K562 (cell line): ENCODE results near the gene ZNF467. TPM values are rescaled to one million over a fixed set of nuclear protein-coding genes. Genes with fewer than 3 reads are reported as not detected.

Experiments
- ATAC-seq: fragments of 200-7000 bp; cut with Tn5 transposase; 3 replicates; pipeline ENCODE4 v1.9.1; 2020; ENCODE audit warnings: moderate library complexity
- BruUV-seq: library from RNA; stranded (reverse); fragments of 400-500 nt; replicated peaks from 2 replicates; lab custom pipeline; 2021; lab: Mats Ljungman, UMichigan
- CTCF ChIA-PET: fragments of 300-600 bp; formaldehyde crosslinking; extraction: SDS; loops from one replicate; lab custom pipeline; 2021; ENCODE audit warnings: low intra/inter-chr PET ratio; lab: Yijun Ruan, JAX
- POLR2A ChIA-PET: fragments of 300-600, 350-650 bp; sonication (Branson Sonifier 250); formaldehyde crosslinking; extraction: SDS; loops from one replicate; lab custom pipeline; 2021; ENCODE audit warnings: antibody characterized with exemption, inconsistent platforms; lab: Yijun Ruan, JAX
- DNase-seq, 4 experiments: peaks; one replicate each; pipeline versions ENCODE4 v3.0.0 to v3.0.0-alpha.2; 2011 to 2018; ENCODE audit warnings: low spot score in 3 of 4, mixed read lengths in 3 of 4; ENCODE audit errors: extremely low read depth in 1 of 4
- FAIRE-seq: peaks from 2 replicates; lab custom pipeline; 2011; peaks lifted over from hg19 to GRCh38; lab: Jason Lieb, UNC
- H2AFZ ChIP-seq: 2 replicates; pipeline ENCODE4 v1.6.0; 2011; ENCODE audit warnings: low read depth, low read length, control low read depth, inconsistent platforms
- H3K27ac ChIP-seq: fragments of 200-600 bp; 3 replicates; pipeline ENCODE4 v1.8.0; 2011; ENCODE audit warnings: low read depth, mild to moderate bottlenecking, control low read depth, inconsistent platforms, low read length, moderate library complexity, mixed read lengths; ENCODE audit errors: extremely low read depth
- H3K27me3 ChIP-seq, 2 experiments: fragments of 300-600 bp in 1 of 2; 2 replicates in 1 of 2; 3 replicates in 1 of 2; pipeline versions ENCODE4 v1.6.0 to v1.8.0; 2011; ENCODE audit warnings: inconsistent platforms in 2 of 2, low read length in 2 of 2, mild to moderate bottlenecking in 1 of 2, mixed read lengths in 1 of 2, moderate library complexity in 1 of 2; ENCODE audit not compliant: control insufficient read depth in 2 of 2, insufficient read depth in 2 of 2
- H3K36me3 ChIP-seq: fragments of 300-600 bp; 3 replicates; pipeline ENCODE4 v1.8.0; 2011; ENCODE audit warnings: mild to moderate bottlenecking, low read length, inconsistent platforms; ENCODE audit not compliant: control insufficient read depth, insufficient read depth
- H3K4me1 ChIP-seq, 2 experiments: fragments of 200-600 bp in 1 of 2; replicated peaks in 1 of 2; 2 replicates in 1 of 2; 3 replicates in 1 of 2; pipeline versions ENCODE4 v1.5.1 to v1.8.0; 2011; ENCODE audit warnings: inconsistent platforms in 2 of 2, low read length in 2 of 2, mild to moderate bottlenecking in 1 of 2, mixed read lengths in 1 of 2, moderate library complexity in 1 of 2; ENCODE audit not compliant: control insufficient read depth in 2 of 2, insufficient read depth in 2 of 2
- H3K4me2 ChIP-seq: 2 replicates; pipeline ENCODE4 v1.6.1; 2011; ENCODE audit warnings: low read length, control low read depth, inconsistent platforms, mixed read lengths; ENCODE audit not compliant: insufficient read depth
- H3K4me3 ChIP-seq: fragments of 200-600 bp; sonication (generic), shearing (Covaris generic); 2 replicates; pipeline ENCODE4 v1.5.1; 2016; ENCODE audit warnings: control low read depth, inconsistent platforms
- H3K79me2 ChIP-seq: fragments of 200-600 bp; 3 replicates; pipeline ENCODE4 v1.8.0; 2011; ENCODE audit warnings: low read length, inconsistent platforms; ENCODE audit not compliant: control insufficient read depth, insufficient read depth
- H3K9ac ChIP-seq, 2 experiments: 2 replicates each; pipeline versions ENCODE4 v1.6.0 to v1.6.1; 2011; ENCODE audit warnings: low read depth in 2 of 2, low read length in 2 of 2, control low read depth in 1 of 2, inconsistent platforms in 1 of 2, mild to moderate bottlenecking in 1 of 2, mixed read lengths in 1 of 2; ENCODE audit not compliant: insufficient read depth in 1 of 2
- H3K9me1 ChIP-seq: one replicate; pipeline ENCODE4 v1.6.0; 2011; ENCODE audit warnings: inconsistent platforms, mild to moderate bottlenecking, low read length, moderate library complexity; ENCODE audit not compliant: control insufficient read depth, insufficient read depth
- H3K9me3 ChIP-seq: replicated peaks from 2 replicates; pipeline ENCODE4 v1.5.1; 2011; ENCODE audit warnings: low read depth, low read length, inconsistent platforms; ENCODE audit not compliant: control insufficient read depth, insufficient read depth
- H4K20me1 ChIP-seq: replicated peaks from 2 replicates; pipeline ENCODE4 v1.6.1; 2011; ENCODE audit warnings: low read length, inconsistent platforms, mixed read lengths; ENCODE audit not compliant: control insufficient read depth, insufficient read depth
- CBFA2T2 ChIP-seq: fragments of 450-650 bp; conservative IDR thresholded peaks from 2 replicates; pipeline ENCODE4 v1.6.1; 2017; ENCODE audit warnings: mild to moderate bottlenecking
- CBFA2T3 ChIP-seq: fragments of 450-650 bp; IDR thresholded peaks from 2 replicates; pipeline ENCODE4 v1.6.1; 2017
- CCNT2 ChIP-seq: IDR thresholded peaks from 2 replicates; pipeline ENCODE4 v1.6.1; 2011; ENCODE audit warnings: borderline replicate concordance, low read depth, mild to moderate bottlenecking, moderate library complexity, mixed read lengths, low read length; ENCODE audit not compliant: insufficient read length; ENCODE audit errors: extremely low read depth
- CLOCK ChIP-seq: fragments of 250-450 bp; sonication (Bioruptor Pico); IDR thresholded peaks from 2 replicates; pipeline ENCODE4 v1.4.0; 2020; ENCODE audit warnings: mild to moderate bottlenecking, moderate library complexity, borderline replicate concordance
- CTBP1 ChIP-seq: fragments of 450-650 bp; IDR thresholded peaks from 2 replicates; pipeline ENCODE4 v1.6.1; 2016; ENCODE audit warnings: borderline replicate concordance
- DPF2 ChIP-seq: fragments of 450-650 bp; IDR thresholded peaks from 2 replicates; pipeline ENCODE4 v1.6.1; 2016
- EP300 ChIP-seq: IDR thresholded peaks from 2 replicates; pipeline ENCODE4 v1.6.1; 2012; ENCODE audit warnings: low read length, improper control_type of control experiment
- JUN ChIP-seq, 2 experiments: sonication (generic) in 1 of 2; formaldehyde crosslinking in 1 of 2; IDR thresholded peaks; 2 replicates each; pipeline versions ENCODE4 v1.6.1 to v1.8.0; 2012 to 2022; ENCODE audit warnings: borderline replicate concordance in 2 of 2, mild to moderate bottlenecking in 2 of 2, improper control_type of control experiment in 1 of 2, low read depth in 1 of 2, low read length in 1 of 2, missing genetic modification reagents in 1 of 2
- MAZ ChIP-seq, 2 experiments: fragments of 450-650 bp in 1 of 2; sonication (generic) in 1 of 2; formaldehyde crosslinking; IDR thresholded peaks in 1 of 2; conservative IDR thresholded peaks in 1 of 2; 2 replicates each; pipeline versions ENCODE4 v1.4.0 to v1.5.0; 2020; ENCODE audit warnings: mild to moderate bottlenecking in 1 of 2, missing genetic modification reagents in 1 of 2
- NCOR1 ChIP-seq: fragments of 450-650 bp; IDR thresholded peaks from 2 replicates; pipeline ENCODE4 v1.6.1; 2016; ENCODE audit warnings: mild to moderate bottlenecking, moderate library complexity
- PREB ChIP-seq: sonication (generic); formaldehyde crosslinking; IDR thresholded peaks from 2 replicates; pipeline ENCODE4 v1.8.1; 2023; ENCODE audit warnings: mild to moderate bottlenecking, missing genetic modification reagents
- RCOR1 ChIP-seq, 2 experiments: IDR thresholded peaks; 2 replicates each; pipeline ENCODE4 v1.6.1; 2012; ENCODE audit warnings: low read depth in 2 of 2, low read length in 2 of 2, borderline replicate concordance in 1 of 2, improper control_type of control experiment in 1 of 2
- SMARCC2 ChIP-seq: fragments of 450-650 bp; IDR thresholded peaks from 2 replicates; pipeline ENCODE4 v1.6.1; 2017; ENCODE audit warnings: antibody characterized with exemption, moderate library complexity, mild to moderate bottlenecking, low read depth
- TAL1 ChIP-seq: fragments of 450-650 bp; IDR thresholded peaks from 2 replicates; pipeline ENCODE4 v1.6.1; 2016; ENCODE audit warnings: mild to moderate bottlenecking
- TCF3 ChIP-seq: sonication (generic); formaldehyde crosslinking; IDR thresholded peaks from 2 replicates; pipeline ENCODE4 v1.4.0; 2020; ENCODE audit warnings: mild to moderate bottlenecking, missing genetic modification reagents
- TEAD4 ChIP-seq, 2 experiments: sonication (generic) in 1 of 2; formaldehyde crosslinking in 1 of 2; IDR thresholded peaks; 2 replicates each; pipeline versions ENCODE4 v1.6.1 to v1.8.0; 2012 to 2022; ENCODE audit warnings: borderline replicate concordance in 1 of 2, inconsistent platforms in 1 of 2, low read length in 1 of 2, mild to moderate bottlenecking in 1 of 2, missing genetic modification reagents in 1 of 2
- ZFX ChIP-seq: sonication (generic); formaldehyde crosslinking; IDR thresholded peaks from 2 replicates; pipeline ENCODE4 v1.8.0; 2022; ENCODE audit warnings: mild to moderate bottlenecking, missing genetic modification reagents, moderate library complexity
- ZNF197 ChIP-seq: fragments of 200-800 bp; sonication (Bioruptor generic); IDR thresholded peaks from 2 replicates; pipeline ENCODE4 v1.6.1; 2016; ENCODE audit warnings: low read depth, missing genetic modification characterization, missing compliant biosample characterization
- WGBS: fragments of 100-300 bp; shearing (Covaris generic); methylation state at CpG from one replicate; pipeline ENCODE4 v1.1.6; 2016; ENCODE audit warnings: low coverage, mixed read lengths; ENCODE audit not compliant: insufficient coverage; ENCODE audit errors: missing lambda C conversion rate; 5-methylcytosine and 5-hydroxymethylcytosine counted together
- in situ Hi-C: fragments of 300-500 bp; cut with MboI; formaldehyde crosslinking; loops from 4 replicates; pipeline ENCODE4 v1.15.0; 2018; ENCODE audit warnings: inconsistent platforms, mixed read lengths
- intact Hi-C: fragments of 100-400 bp; cut with micrococcal nuclease; formaldehyde crosslinking; loops from 2 replicates; pipeline ENCODE4 v1.14.2; 2022
- polyA plus RNA-seq, 8 experiments: library from polyadenylated mRNA; depleted of rRNA in 4 of 8; stranded (reverse) in 5 of 8; unstranded in 3 of 8; fragments of >200 nt; fragmentation: Nextera tagmentation in 2 of 8; fragmentation: Illumina TruSeq in 1 of 8; extraction: Ambion mirVana in 2 of 8; extraction: Trizol in 1 of 8; gene quantifications; 2 replicates each; pipeline versions ENCODE4 v1.2.1 to v1.2.3, GENCODE V29; 2011 to 2014; ENCODE audit warnings: inconsistent platforms in 1 of 8, missing spikeins in 1 of 8
- total RNA-seq, 7 experiments: library from RNA; depleted of rRNA in 6 of 7; stranded (reverse); fragments of >200 nt in 6 of 7; fragmentation: Illumina TruSeq in 2 of 7; extraction: Trizol in 2 of 7; gene quantifications; 2 replicates each; pipeline versions ENCODE4 v1.2.1 to v1.2.3, GENCODE V29; 2011 to 2021; ENCODE audit warnings: low replicate concordance in 1 of 7

The ZNF467 gene
- total and polyA plus RNA-seq, 9 of the 15 experiments (the other 6 are each of a cell fraction or from before 2014, with no cell fraction given), result 0.32 to 14.2 (median 1.7) TPM

GRCh38 chr7:149761307-149761706 lies 12.1 kb downstream of the ZNF467 start:
- Histone ChIP-seq H3K79me2 (no peaks in the 10 kb centered on the region), H3K36me3 (peaks cover 3% of the 10 kb centered on the region; the same call in 1 of the 3 replicates)
- TF ChIP-seq DPF2, result peak; percentile 51
- peak; percentile 39 for TF ChIP-seq TCF3
- TF ChIP-seq SMARCC2, result peak; percentile 38; the same call in 1 of the 2 replicates
- peak; percentile 38; the same call in 1 of the 2 replicates for TF ChIP-seq NCOR1
- no peak for TF ChIP-seq CLOCK (CRISPR knock-in tag)
- peak; percentile 69 for TF ChIP-seq CBFA2T3
- TF ChIP-seq EP300, result peak; percentile 22; the same call in 1 of the 2 replicates
- TF ChIP-seq CTBP1, result peak; percentile 26; the same call in 1 of the 2 replicates
- no peak for TF ChIP-seq JUN (IDR thresholded peaks at IDR 0.05; ENCODE audit: borderline replicate concordance, low read depth, low read length)
- no peak for TF ChIP-seq JUN (CRISPR knock-in tag; IDR thresholded peaks at IDR 0.05; ENCODE audit: borderline replicate concordance)
- peak in 1 of 2 experiments; percentile 11; a peak in 1 of 4 replicates for TF ChIP-seq RCOR1 (IDR thresholded peaks at IDR 0.05; ENCODE audit: borderline replicate concordance in 1 of 2, low read depth in 2 of 2, low read length in 2 of 2)
- 0 out of 4 replicates have a peak, but pooled peaks of 1 of the 2 experiments have one; percentile 23 for TF ChIP-seq MAZ (CRISPR knock-in tag; conservative IDR thresholded peaks at IDR 0.05 in 1 of 2, IDR thresholded peaks at IDR 0.05 in 1 of 2)
- peak; percentile 34; the same call in 1 of the 2 replicates for TF ChIP-seq CBFA2T2
- 0 out of 2 replicates have a peak, but pooled peaks have one; percentile 5 for TF ChIP-seq TAL1
- TF ChIP-seq PREB (CRISPR knock-in tag), result no peak
- TF ChIP-seq ZNF197 (CRISPR knock-in tag), result no peak
- TF ChIP-seq CCNT2, result peak; percentile 32
- peak; percentile 40; the same call in 1 of the 2 replicates for TF ChIP-seq TEAD4 (IDR thresholded peaks at IDR 0.05; ENCODE audit: low read length)
- no peak for TF ChIP-seq TEAD4 (CRISPR knock-in tag; IDR thresholded peaks at IDR 0.05; ENCODE audit: borderline replicate concordance)
- peak; percentile 25; the same call in 1 of the 2 replicates for TF ChIP-seq ZFX (CRISPR knock-in tag)

More at GRCh38 chr7:149761307-149761706, 12.1 kb downstream of the ZNF467 start:
- H3K27me3 ChIP-seq, result no peaks in the 10 kb centered on the region
- peak overlapping the region; percentile 27 for H2AFZ ChIP-seq
- POLR2A ChIA-PET, result interaction anchor here (0.6 to 2.9 kb wide), 4 partner anchors 8 to 444 kb away, joined by 3 to 14 read pairs (median 6); no protein-coding TSS in a partner anchor
- ATAC-seq (peak; percentile 71), DNase-seq (peak; percentile 46 to 71 (median 56)), FAIRE-seq (peak; percentile 75)
- H3K4me3 ChIP-seq, result no peak overlapping the region
- peak overlapping the region; percentile 53; the same call in 1 of the 2 replicates for H3K4me2 ChIP-seq
- CTCF ChIA-PET, result interaction anchor here (1.1 kb wide), 1 partner anchor 339 kb away, joined by 3 read pairs; no protein-coding TSS in a partner anchor
- H3K9me1 ChIP-seq, result no peaks in the 10 kb centered on the region
- in situ Hi-C loops, result no loop called here
- WGBS, result 34% methylated on average over 3 of the region's 5 CpGs
- intact Hi-C loops, result no loop called here
- peak overlapping the region; percentile 4 to 71; a peak in 1 of 4 replicates for H3K9ac ChIP-seq
- H3K27ac ChIP-seq, result no peak overlapping the region
- H3K4me1 ChIP-seq, result peaks cover 30 to 39% of the 10 kb centered on the region in 2 experiments
- H3K9me3 ChIP-seq, result no peaks in the 10 kb centered on the region
- no TSS peak for BruUV-seq
- no peaks in the 10 kb centered on the region for H4K20me1 ChIP-seq
